Measurements from ENCODE around the gene CHRM1.

CHRM1 gene

GRCh38 chr11:62961017-62961570 is 39.9 kb upstream of the CHRM1 start:
- H3K79me2 ChIP-seq (ENCODE audit: insufficient read depth, low read length): no peaks in the 10 kb centered on the region
- H3K27me3 ChIP-seq (ENCODE audit: insufficient read depth, low read length, poor library complexity): no peaks in the 10 kb centered on the region
- no peak overlapping the region for H3K9ac ChIP-seq (ENCODE audit: low read depth, low read length)
- no peak for TF ChIP-seq CTCF (IDR thresholded peaks at IDR 0.05; ENCODE audit: borderline replicate concordance, extremely low read depth, low read length, poor library complexity, severe bottlenecking)
- no peak overlapping the region for H3K27ac ChIP-seq (ENCODE audit: low read length)
- H2AFZ ChIP-seq (ENCODE audit: low read depth, low read length): no peak overlapping the region
- ATAC-seq (ENCODE audit: insufficient read depth, low read depth) (no peak), DNase-seq (no peak)
- no peaks in the 10 kb centered on the region for H3K9me3 ChIP-seq (ENCODE audit: insufficient read depth, low read length, severe bottlenecking)
- H3K4me2 ChIP-seq (ENCODE audit: insufficient read depth, low read length): no peak overlapping the region
- no peaks in the 10 kb centered on the region for H3K4me1 ChIP-seq (ENCODE audit: insufficient read depth, low read length)
- H4K20me1 ChIP-seq (ENCODE audit: insufficient read depth, low read length): no peaks in the 10 kb centered on the region
- H3K36me3 ChIP-seq (ENCODE audit: insufficient read depth, low read length): no peaks in the 10 kb centered on the region
- H3K4me3 ChIP-seq (ENCODE audit: low read depth in 1 of 2, low read length in 2 of 2): no peak overlapping the region

- Histone ChIP-seq H3K4me2 (ENCODE audit: insufficient read depth, low read length) (no peak overlapping the region), H3K9me3 (ENCODE audit: insufficient read depth, low read length, severe bottlenecking) (no peaks in the 10 kb centered on the region), H3K4me1 (ENCODE audit: insufficient read depth, low read length) (no peaks in the 10 kb centered on the region), H3K4me3 (ENCODE audit: low read depth in 1 of 2, low read length in 2 of 2) (no peak overlapping the region), H3K27ac (ENCODE audit: low read length) (no peak overlapping the region), H3K79me2 (ENCODE audit: insufficient read depth, low read length) (no peaks in the 10 kb centered on the region), H3K36me3 (ENCODE audit: insufficient read depth, low read length) (no peaks in the 10 kb centered on the region), H3K27me3 (ENCODE audit: insufficient read depth, low read length, poor library complexity) (no peaks in the 10 kb centered on the region), H3K9ac (ENCODE audit: low read depth, low read length) (no peak overlapping the region), H4K20me1 (ENCODE audit: insufficient read depth, low read length) (no peaks in the 10 kb centered on the region), H2AFZ (ENCODE audit: low read depth, low read length) (no peak overlapping the region)
- TF ChIP-seq CTCF (IDR thresholded peaks at IDR 0.05; ENCODE audit: borderline replicate concordance, extremely low read depth, low read length, poor library complexity, severe bottlenecking) (no peak), EZH2 (IDR thresholded peaks at IDR 0.05; ENCODE audit: borderline replicate concordance, low read depth, low read length, severe bottlenecking) (no peak)
- ATAC-seq (ENCODE audit: insufficient read depth, low read depth) (no peak), DNase-seq (no peak)
These were observed 38.3 kb upstream of the CHRM1 start for GRCh38 chr11:62959422-62959980.

GRCh38 chr11:62958547-62959421 is 37.6 kb upstream of the CHRM1 start:
- no peak overlapping the region for H3K9ac ChIP-seq (ENCODE audit: low read depth, low read length)
- H3K9me3 ChIP-seq (ENCODE audit: insufficient read depth, low read length, severe bottlenecking): no peaks in the 10 kb centered on the region
- ATAC-seq (ENCODE audit: insufficient read depth, low read depth) (no peak), DNase-seq (no peak)
- H3K4me2 ChIP-seq (ENCODE audit: insufficient read depth, low read length): no peak overlapping the region
- no peaks in the 10 kb centered on the region for H3K36me3 ChIP-seq (ENCODE audit: insufficient read depth, low read length)
- no peaks in the 10 kb centered on the region for H4K20me1 ChIP-seq (ENCODE audit: insufficient read depth, low read length)
- H3K4me3 ChIP-seq (ENCODE audit: low read depth in 1 of 2, low read length in 2 of 2): no peak overlapping the region
- no peaks in the 10 kb centered on the region for H3K4me1 ChIP-seq (ENCODE audit: insufficient read depth, low read length)
- H2AFZ ChIP-seq (ENCODE audit: low read depth, low read length): no peak overlapping the region
- H3K79me2 ChIP-seq (ENCODE audit: insufficient read depth, low read length): no peaks in the 10 kb centered on the region
- no peak for TF ChIP-seq EZH2 (IDR thresholded peaks at IDR 0.05; ENCODE audit: borderline replicate concordance, low read depth, low read length, severe bottlenecking)
- no peak for TF ChIP-seq CTCF (IDR thresholded peaks at IDR 0.05; ENCODE audit: borderline replicate concordance, extremely low read depth, low read length, poor library complexity, severe bottlenecking)
- peaks cover 3% of the 10 kb centered on the region for H3K27me3 ChIP-seq (ENCODE audit: insufficient read depth, low read length, poor library complexity)
- H3K27ac ChIP-seq (ENCODE audit: low read length): no peak overlapping the region

Data from DND-41 (cell line).